Activated CD8-positive, alpha-beta memory T cell treated with anti-CD3 and anti-CD28 coated beads, Interleukin-2, amount 50 U/mL, for 1 hour (primary cell): ENCODE results near the gene IL1RAPL1.

ENCODE experiments used
- DNase-seq: peaks from one replicate; pipeline ENCODE4 v3.0.0-alpha.2; 2020; ENCODE audit errors: extremely low read depth

Gene IL1RAPL1

GRCh38 chrX:29431895-29432294 is 844.6 kb downstream of the IL1RAPL1 start:
- no peak for DNase-seq

- DNase-seq: no peak
Measured at GRCh38 chrX:29432534-29432933, 845.3 kb downstream of the IL1RAPL1 start.

GRCh38 chrX:29434939-29435338 is 847.7 kb downstream of the IL1RAPL1 start:
- DNase-seq: no peak

- DNase-seq: no peak
Measured at GRCh38 chrX:29435396-29435795, 848.1 kb downstream of the IL1RAPL1 start.

GRCh38 chrX:29447867-29448266 is 860.6 kb downstream of the IL1RAPL1 start:
- DNase-seq: no peak

GRCh38 chrX:29453333-29453732 is 866.1 kb downstream of the IL1RAPL1 start:
- DNase-seq: no peak

GRCh38 chrX:29455702-29456101 is 868.5 kb downstream of the IL1RAPL1 start:
- no peak for DNase-seq

- DNase-seq: no peak
Measured at GRCh38 chrX:29461039-29461438, 873.8 kb downstream of the IL1RAPL1 start.

GRCh38 chrX:29466456-29466855 is 879.2 kb downstream of the IL1RAPL1 start:
- DNase-seq: no peak

GRCh38 chrX:29468911-29469494 is 881.8 kb downstream of the IL1RAPL1 start:
- no peak for DNase-seq

- DNase-seq: no peak
Measured at GRCh38 chrX:29470030-29470429, 882.8 kb downstream of the IL1RAPL1 start.

GRCh38 chrX:29471829-29472228 is 884.6 kb downstream of the IL1RAPL1 start:
- DNase-seq: no peak

GRCh38 chrX:29477878-29478277 is 890.6 kb downstream of the IL1RAPL1 start:
- no peak for DNase-seq

- no peak for DNase-seq
Measured at GRCh38 chrX:29478336-29479069, 891.3 kb downstream of the IL1RAPL1 start.

GRCh38 chrX:29487214-29487613 is 900.0 kb downstream of the IL1RAPL1 start:
- no peak for DNase-seq

GRCh38 chrX:29487714-29488113 is 900.5 kb downstream of the IL1RAPL1 start:
- no peak for DNase-seq

- no peak for DNase-seq
Measured at GRCh38 chrX:29488919-29489318, 901.7 kb downstream of the IL1RAPL1 start.

- DNase-seq: no peak
Measured at GRCh38 chrX:29490606-29491005, 903.4 kb downstream of the IL1RAPL1 start.

- DNase-seq: no peak
Measured at GRCh38 chrX:29491659-29492058, 904.4 kb downstream of the IL1RAPL1 start.

GRCh38 chrX:29496636-29497180 is 909.5 kb downstream of the IL1RAPL1 start:
- DNase-seq: no peak

- no peak for DNase-seq
Measured at GRCh38 chrX:29506729-29507128, 919.5 kb downstream of the IL1RAPL1 start.

- DNase-seq: no peak
Measured at GRCh38 chrX:29518100-29518499, 930.9 kb downstream of the IL1RAPL1 start.

GRCh38 chrX:29528281-29528680 is 941.0 kb downstream of the IL1RAPL1 start:
- no peak for DNase-seq
